Ishikawa (cell line): ENCODE results near the gene P2RX6.

Source experiments
- EP300 ChIP-seq: IDR thresholded peaks from 2 replicates; pipeline ENCODE4 v1.6.1; 2012; ENCODE audit warnings: borderline replicate concordance
- FOXM1 ChIP-seq: IDR thresholded peaks from 2 replicates; pipeline ENCODE4 v1.6.1; 2012; ENCODE audit warnings: low read depth, borderline replicate concordance
- RAD21 ChIP-seq: IDR thresholded peaks from 2 replicates; pipeline ENCODE4 v1.6.1; 2012; ENCODE audit warnings: low read depth
- REST ChIP-seq: IDR thresholded peaks from 2 replicates; pipeline ENCODE4 v1.6.1; 2012; ENCODE audit warnings: low read depth, mild to moderate bottlenecking
- TAF1 ChIP-seq: IDR thresholded peaks from 2 replicates; pipeline ENCODE4 v1.6.1; 2012; ENCODE audit warnings: low read depth, mild to moderate bottlenecking

GRCh38 chr22:21033895-21034294 lies 18.9 kb downstream of the P2RX6 start:
- TF ChIP-seq EP300 (no peak), REST (no peak), RAD21 (no peak), TAF1 (no peak), FOXM1 (no peak)
